ENCODE results near the gene BRWD1. TPM values are rescaled to one million over a fixed set of nuclear protein-coding genes. Genes with fewer than 3 reads are reported as not detected.

The BRWD1 gene
- total RNA-seq, 1 experiment from 2014 or later = 28.8 TPM

DNA sequence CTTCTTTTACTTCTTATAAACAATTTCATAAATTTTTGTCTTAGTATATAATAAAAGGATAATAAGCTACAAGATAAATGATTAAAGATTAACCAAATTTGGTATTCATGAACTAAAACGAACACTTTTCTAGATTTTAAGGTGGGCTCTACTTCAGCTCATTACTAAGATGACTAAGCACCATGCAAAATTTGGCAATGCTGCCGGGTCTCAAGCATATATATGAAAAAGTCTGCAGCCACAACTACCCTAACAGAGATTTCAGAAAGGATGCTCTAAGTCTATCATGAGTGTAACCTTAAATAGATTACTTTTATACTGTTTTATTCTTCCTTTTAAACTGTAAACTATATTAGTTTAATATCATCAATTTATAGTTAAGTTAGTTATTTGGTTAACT, 47.8 kb downstream of the BRWD1 start:
- BruUV-seq (replicated peaks) = no TSS peak
- no peaks in the 10 kb centered on the region for H3K4me1 Mint-ChIP-seq (ENCODE audit: low read depth, unreplicated experiment)
- H3K4me3 Mint-ChIP-seq (ENCODE audit: low read depth, unreplicated experiment) = no peak overlapping the region
- no peak overlapping the region for H3K27ac Mint-ChIP-seq (ENCODE audit: unreplicated experiment)
- no peaks in the 10 kb centered on the region for H3K27me3 Mint-ChIP-seq (ENCODE audit: unreplicated experiment)
- intact Hi-C loops (cut with micrococcal nuclease; ENCODE audit: unreplicated experiment) = no loop called here
- no peak for DNase-seq
- TF ChIP-seq, protein P1, sequence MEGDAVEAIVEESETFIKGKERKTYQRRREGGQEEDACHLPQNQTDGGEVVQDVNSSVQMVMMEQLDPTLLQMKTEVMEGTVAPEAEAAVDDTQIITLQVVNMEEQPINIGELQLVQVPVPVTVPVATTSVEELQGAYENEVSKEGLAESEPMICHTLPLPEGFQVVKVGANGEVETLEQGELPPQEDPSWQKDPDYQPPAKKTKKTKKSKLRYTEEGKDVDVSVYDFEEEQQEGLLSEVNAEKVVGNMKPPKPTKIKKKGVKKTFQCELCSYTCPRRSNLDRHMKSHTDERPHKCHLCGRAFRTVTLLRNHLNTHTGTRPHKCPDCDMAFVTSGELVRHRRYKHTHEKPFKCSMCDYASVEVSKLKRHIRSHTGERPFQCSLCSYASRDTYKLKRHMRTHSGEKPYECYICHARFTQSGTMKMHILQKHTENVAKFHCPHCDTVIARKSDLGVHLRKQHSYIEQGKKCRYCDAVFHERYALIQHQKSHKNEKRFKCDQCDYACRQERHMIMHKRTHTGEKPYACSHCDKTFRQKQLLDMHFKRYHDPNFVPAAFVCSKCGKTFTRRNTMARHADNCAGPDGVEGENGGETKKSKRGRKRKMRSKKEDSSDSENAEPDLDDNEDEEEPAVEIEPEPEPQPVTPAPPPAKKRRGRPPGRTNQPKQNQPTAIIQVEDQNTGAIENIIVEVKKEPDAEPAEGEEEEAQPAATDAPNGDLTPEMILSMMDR (IDR thresholded peaks at IDR 0.05; ENCODE audit: unreplicated experiment) = no peak
- H3K36me3 Mint-ChIP-seq (ENCODE audit: insufficient read depth, unreplicated experiment) = peaks cover 17% of the 10 kb centered on the region
- H3K9me3 Mint-ChIP-seq (ENCODE audit: low read depth, unreplicated experiment) = no peaks in the 10 kb centered on the region
- CTCF ChIA-PET = no interaction called here

DNA sequence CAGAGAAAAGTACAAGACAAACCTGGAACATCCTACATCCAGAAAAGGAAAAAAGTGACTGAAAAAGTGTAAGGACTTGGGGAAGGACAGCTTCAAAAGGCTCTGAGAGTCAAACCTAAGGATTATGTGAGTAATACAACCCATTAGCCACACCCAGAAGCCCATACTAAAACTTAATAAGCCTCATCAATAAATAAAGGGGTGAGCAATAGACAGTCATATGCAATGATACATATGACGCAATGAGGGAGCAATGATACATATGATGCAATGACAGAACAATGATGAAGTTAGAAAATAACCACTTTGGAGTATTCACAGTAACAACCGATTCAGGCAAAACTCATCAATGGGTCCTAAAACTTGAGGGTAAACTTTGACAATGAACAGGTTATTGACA, 50.1 kb downstream of the BRWD1 start:
- intact Hi-C loops (cut with micrococcal nuclease; ENCODE audit: unreplicated experiment) = no loop called here
- H3K36me3 Mint-ChIP-seq (ENCODE audit: insufficient read depth, unreplicated experiment) = peaks cover 10% of the 10 kb centered on the region
- BruUV-seq (replicated peaks) = no TSS peak
- no peaks in the 10 kb centered on the region for H3K4me1 Mint-ChIP-seq (ENCODE audit: low read depth, unreplicated experiment)
- no peak for DNase-seq
- H3K27me3 Mint-ChIP-seq (ENCODE audit: unreplicated experiment) = no peaks in the 10 kb centered on the region
- H3K27ac Mint-ChIP-seq (ENCODE audit: unreplicated experiment) = no peak overlapping the region
- no peaks in the 10 kb centered on the region for H3K9me3 Mint-ChIP-seq (ENCODE audit: low read depth, unreplicated experiment)
- no peak overlapping the region for H3K4me3 Mint-ChIP-seq (ENCODE audit: low read depth, unreplicated experiment)
- TF ChIP-seq, protein P1 (IDR thresholded peaks at IDR 0.05; ENCODE audit: unreplicated experiment) = no peak
- CTCF ChIA-PET = no interaction called here

DNA sequence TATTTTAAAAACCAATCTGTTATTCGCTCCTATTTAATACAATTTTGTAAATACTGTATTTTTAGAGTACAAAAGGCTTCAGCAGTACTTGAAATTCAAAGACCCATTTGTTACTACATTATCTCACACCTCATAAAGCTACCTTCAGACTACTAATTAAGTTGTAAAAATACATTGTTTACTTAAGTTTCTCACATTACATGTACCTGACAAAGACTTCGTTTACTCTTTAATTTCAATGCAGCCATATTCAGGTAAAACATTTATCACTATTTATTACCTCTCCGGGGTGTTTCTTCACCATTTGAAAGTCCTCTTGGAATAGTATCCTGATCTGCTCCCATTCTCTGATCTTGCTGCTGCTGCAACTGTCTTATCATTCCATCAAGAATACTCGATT, 55.2 kb downstream of the BRWD1 start:
- Mint-ChIP-seq H3K4me1 (ENCODE audit: low read depth, unreplicated experiment) (no peaks in the 10 kb centered on the region), H3K27ac (ENCODE audit: unreplicated experiment) (no peak overlapping the region), H3K4me3 (ENCODE audit: low read depth, unreplicated experiment) (no peak overlapping the region), H3K27me3 (ENCODE audit: unreplicated experiment) (no peaks in the 10 kb centered on the region), H3K9me3 (ENCODE audit: low read depth, unreplicated experiment) (no peaks in the 10 kb centered on the region), H3K36me3 (ENCODE audit: insufficient read depth, unreplicated experiment) (peaks cover 5% of the 10 kb centered on the region)
- CTCF ChIA-PET = no interaction called here
- TF ChIP-seq, protein P1 (IDR thresholded peaks at IDR 0.05; ENCODE audit: unreplicated experiment) = no peak
- no peak for DNase-seq
- BruUV-seq (replicated peaks) = no TSS peak
- intact Hi-C loops (cut with micrococcal nuclease; ENCODE audit: unreplicated experiment) = no loop called here

DNA sequence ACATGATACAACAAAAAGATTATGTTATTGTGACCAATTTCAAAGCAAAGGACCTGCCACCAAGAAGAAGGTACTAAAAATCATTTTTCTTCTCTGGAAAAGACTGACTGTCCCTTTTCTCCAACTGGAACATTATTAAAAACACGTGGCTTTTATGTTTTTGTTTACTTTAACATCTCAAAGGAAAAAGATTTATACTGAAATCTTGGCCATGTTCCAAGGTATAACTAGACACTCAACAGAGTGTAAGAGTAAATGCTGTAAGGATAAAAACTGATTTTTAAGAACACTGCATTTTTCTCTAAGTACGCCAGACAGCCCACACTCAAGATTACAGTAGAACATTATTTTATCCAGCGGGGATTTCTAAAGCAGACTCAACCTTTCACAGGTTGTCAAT, 62.1 kb downstream of the BRWD1 start:
- Mint-ChIP-seq H3K27ac (ENCODE audit: unreplicated experiment) (no peak overlapping the region), H3K4me3 (ENCODE audit: low read depth, unreplicated experiment) (no peak overlapping the region), H3K36me3 (ENCODE audit: insufficient read depth, unreplicated experiment) (peaks cover 14% of the 10 kb centered on the region), H3K9me3 (ENCODE audit: low read depth, unreplicated experiment) (no peaks in the 10 kb centered on the region), H3K4me1 (ENCODE audit: low read depth, unreplicated experiment) (no peaks in the 10 kb centered on the region), H3K27me3 (ENCODE audit: unreplicated experiment) (no peaks in the 10 kb centered on the region)
- DNase-seq = no peak
- no TSS peak for BruUV-seq (replicated peaks)
- intact Hi-C loops (cut with micrococcal nuclease; ENCODE audit: unreplicated experiment) = no loop called here
- CTCF ChIA-PET = no interaction called here
- TF ChIP-seq, protein P1 (IDR thresholded peaks at IDR 0.05; ENCODE audit: unreplicated experiment) = no peak

DNA sequence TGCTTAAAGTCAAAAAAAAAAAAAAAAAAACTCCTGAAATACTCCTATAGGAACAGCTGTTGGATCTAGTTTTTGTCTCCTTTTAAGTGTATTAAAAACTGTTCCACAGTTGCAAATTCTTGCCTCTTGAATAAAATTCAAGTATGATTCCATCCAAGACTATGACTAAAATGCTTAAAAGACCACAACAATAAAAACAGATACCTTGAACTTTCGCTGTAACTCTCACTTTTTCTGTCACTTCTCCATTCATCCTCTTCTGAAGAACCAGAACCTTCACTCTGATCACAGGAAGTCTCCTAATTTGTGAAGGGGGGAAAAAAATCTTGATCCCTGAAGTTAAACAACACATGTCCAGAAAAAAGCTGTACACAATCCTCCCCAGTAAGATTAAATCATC, 75.2 kb downstream of the BRWD1 start:
- CTCF ChIA-PET = no interaction called here
- TF ChIP-seq, protein P1 (IDR thresholded peaks at IDR 0.05; ENCODE audit: unreplicated experiment) = no peak
- peaks cover 23% of the 10 kb centered on the region for H3K36me3 Mint-ChIP-seq (ENCODE audit: insufficient read depth, unreplicated experiment)
- intact Hi-C loops (cut with micrococcal nuclease; ENCODE audit: unreplicated experiment) = no loop called here
- no peaks in the 10 kb centered on the region for H3K4me1 Mint-ChIP-seq (ENCODE audit: low read depth, unreplicated experiment)
- no TSS peak for BruUV-seq (replicated peaks)
- no peak overlapping the region for H3K27ac Mint-ChIP-seq (ENCODE audit: unreplicated experiment)
- H3K27me3 Mint-ChIP-seq (ENCODE audit: unreplicated experiment) = no peaks in the 10 kb centered on the region
- no peak for DNase-seq
- no peak overlapping the region for H3K4me3 Mint-ChIP-seq (ENCODE audit: low read depth, unreplicated experiment)
- no peaks in the 10 kb centered on the region for H3K9me3 Mint-ChIP-seq (ENCODE audit: low read depth, unreplicated experiment)

Data from Calu3 (cell line).